HCT116 (cell line): ENCODE data around the gene PLAC9. TPM values are rescaled to one million over a fixed set of nuclear protein-coding genes. Genes with fewer than 3 reads are reported as not detected.

Source experiments
- ATAC-seq: fragments of 200-7000 bp; cut with Tn5 transposase; 2 replicates; pipeline ENCODE4 v1.9.1; 2020; ENCODE audit warnings: mild to moderate bottlenecking, moderate library complexity
- BruUV-seq: library from RNA; stranded (reverse); fragments of 400-500 nt; replicated peaks from 2 replicates; lab custom pipeline; 2021; lab: Mats Ljungman, UMichigan
- CTCF ChIA-PET: fragments of 300-600 bp; sonication (Branson Sonifier 250); formaldehyde crosslinking; loops from one replicate; lab custom pipeline; 2021; ENCODE audit warnings: antibody characterized with exemption; lab: Charles Lee
- POLR2A ChIA-PET: fragments of 300-600, 350-600 bp; sonication (Branson Sonifier 250); formaldehyde crosslinking; loops from one replicate; lab custom pipeline; 2021; ENCODE audit warnings: antibody characterized with exemption; lab: Charles Lee
- RAD21 ChIA-PET, 2 experiments: fragments of 300-600 bp; sonication (Branson Sonifier 250); formaldehyde crosslinking; loops; one replicate each; lab custom pipeline; 2023; ENCODE audit warnings: low total read pairs in 2 of 2; ENCODE audit not compliant: uncharacterized antibody in 2 of 2, unreplicated experiment in 2 of 2, low non-redundant PET in 1 of 2; lab: Charles Lee
- DNase-seq: peaks from one replicate; pipeline ENCODE4 v3.0.0-alpha.2; 2010; ENCODE audit warnings: low read depth, low spot score
- H2AFZ ChIP-seq: fragments of 200-600 bp; shearing (Covaris generic), sonication (generic); 2 replicates; pipeline ENCODE4 v1.6.1; 2017; ENCODE audit warnings: low read depth, mixed run types, mixed read lengths, antibody characterized with exemption, low read length; ENCODE audit not compliant: poor library complexity, severe bottlenecking
- H3K27ac ChIP-seq: 2 replicates; pipeline ENCODE4 v1.5.1; 2012; ENCODE audit warnings: low read depth, low read length
- H3K27me3 ChIP-seq: fragments of 200-600 bp; sonication (generic); 2 replicates; pipeline ENCODE4 v1.6.1; 2016; ENCODE audit warnings: mixed run types, low read length, mixed read lengths; ENCODE audit not compliant: insufficient read depth
- H3K36me3 ChIP-seq, 2 experiments: fragments of 200-500 bp in 1 of 2; fragments of 200-600 bp in 1 of 2; sonication (Bioruptor generic) in 1 of 2; sonication (generic) in 1 of 2; 2 replicates each; pipeline versions ENCODE4 v1.5.1 to v1.6.1; 2014 to 2016; ENCODE audit warnings: low read length in 2 of 2, inconsistent platforms in 1 of 2, mixed read lengths in 1 of 2, mixed run types in 1 of 2; ENCODE audit not compliant: insufficient read depth in 2 of 2, control insufficient read depth in 1 of 2
- H3K4me1 ChIP-seq, 2 experiments: fragments of 200-600 bp in 1 of 2; sonication (generic) in 1 of 2; 2 replicates each; pipeline versions ENCODE4 v1.5.1 to v1.6.1; 2012 to 2017; ENCODE audit warnings: low read length in 2 of 2, inconsistent platforms in 1 of 2, mild to moderate bottlenecking in 1 of 2, mixed read lengths in 1 of 2, mixed run types in 1 of 2, moderate library complexity in 1 of 2; ENCODE audit not compliant: insufficient read depth in 2 of 2, control insufficient read depth in 1 of 2
- H3K4me2 ChIP-seq: fragments of 200-600 bp; sonication (generic); 2 replicates; pipeline ENCODE4 v1.6.1; 2017; ENCODE audit warnings: mixed run types, low read length, mixed read lengths
- H3K4me3 ChIP-seq, 2 experiments: fragments of 200-600 bp in 1 of 2; sonication (generic) in 1 of 2; replicated peaks in 1 of 2; 2 replicates each; pipeline ENCODE4 v1.5.1; 2011 to 2016; ENCODE audit warnings: low read length in 2 of 2, control low read depth in 1 of 2, low read depth in 1 of 2, mild to moderate bottlenecking in 1 of 2, mixed read lengths in 1 of 2, mixed run types in 1 of 2
- H3K79me2 ChIP-seq: fragments of 200-600 bp; sonication (generic); 2 replicates; pipeline ENCODE4 v1.6.1; 2017; ENCODE audit warnings: mild to moderate bottlenecking, mixed run types, low read length, moderate library complexity, mixed read lengths; ENCODE audit not compliant: insufficient read depth
- H3K9ac ChIP-seq: fragments of 200-600 bp; sonication (generic); 2 replicates; pipeline ENCODE4 v1.6.1; 2016; ENCODE audit warnings: low read length, mixed read lengths
- H3K9me2 ChIP-seq: fragments of 200-600 bp; sonication (generic), shearing (Covaris generic); 2 replicates; pipeline ENCODE4 v1.6.1; 2017; ENCODE audit warnings: mixed run types, mild to moderate bottlenecking, moderate library complexity; ENCODE audit not compliant: insufficient read depth
- H3K9me3 ChIP-seq, 2 experiments: fragments of 200-500 bp in 1 of 2; fragments of 200-600 bp in 1 of 2; sonication (Bioruptor generic) in 1 of 2; sonication (generic) in 1 of 2; 2 replicates each; pipeline ENCODE4 v1.6.1; 2014 to 2017; ENCODE audit warnings: low read length in 2 of 2, mixed read lengths in 2 of 2, inconsistent platforms in 1 of 2, low read depth in 1 of 2, mild to moderate bottlenecking in 1 of 2, mixed run types in 1 of 2, moderate library complexity in 1 of 2; ENCODE audit not compliant: control insufficient read depth in 1 of 2, insufficient read depth in 1 of 2
- H4K20me1 ChIP-seq: fragments of 200-600 bp; sonication (generic), shearing (Covaris generic); 2 replicates; pipeline ENCODE4 v1.6.1; 2017; ENCODE audit warnings: mixed run types, mild to moderate bottlenecking, moderate library complexity; ENCODE audit not compliant: insufficient read depth
- CBX3 ChIP-seq: IDR thresholded peaks from 2 replicates; pipeline ENCODE4 v1.6.1; 2012; ENCODE audit warnings: low read depth
- CTCF ChIP-seq, 3 experiments: fragments of 200-600 bp in 1 of 3; sonication (generic) in 1 of 3; IDR thresholded peaks in 2 of 3; conservative IDR thresholded peaks in 1 of 3; 2 replicates each; pipeline ENCODE4 v1.5.1; 2012 to 2017; ENCODE audit warnings: low read depth in 2 of 3, low read length in 2 of 3, antibody characterized with exemption in 1 of 3, borderline replicate concordance in 1 of 3, control low read depth in 1 of 3, mild to moderate bottlenecking in 1 of 3, mixed read lengths in 1 of 3, mixed run types in 1 of 3, moderate library complexity in 1 of 3; ENCODE audit not compliant: insufficient read depth in 1 of 3
- JUND ChIP-seq: IDR thresholded peaks from 2 replicates; pipeline ENCODE4 v1.6.1; 2012
- POLR2A ChIP-seq: IDR thresholded peaks from 2 replicates; pipeline ENCODE4 v1.7.0; 2011; ENCODE audit warnings: borderline replicate concordance; ENCODE audit not compliant: insufficient read depth, insufficient read length; ENCODE audit errors: extremely low read depth
- POLR2AphosphoS5 ChIP-seq: IDR thresholded peaks from 2 replicates; pipeline ENCODE4 v1.6.1; 2011; ENCODE audit warnings: mild to moderate bottlenecking, low read depth, low read length, moderate library complexity
- RAD21 ChIP-seq: IDR thresholded peaks from 2 replicates; pipeline ENCODE4 v1.6.1; 2012; ENCODE audit warnings: low read depth, mild to moderate bottlenecking
- TCF7L2 ChIP-seq: IDR thresholded peaks from 2 replicates; pipeline ENCODE4 v1.7.0; 2011; ENCODE audit warnings: borderline replicate concordance, inconsistent platforms; ENCODE audit not compliant: insufficient read depth, insufficient read length; ENCODE audit errors: extremely low read depth
- YY1 ChIP-seq: IDR thresholded peaks from 2 replicates; pipeline ENCODE4 v1.6.1; 2011; ENCODE audit warnings: low read length, low read depth, moderate library complexity, mild to moderate bottlenecking; ENCODE audit not compliant: insufficient replicate concordance; ENCODE audit errors: extremely low read depth
- ZNF274 ChIP-seq: fragments of 200-500 bp; sonication (Bioruptor generic); IDR thresholded peaks from 2 replicates; pipeline ENCODE4 v1.6.1; 2014; ENCODE audit warnings: mild to moderate bottlenecking, low read depth, low read length, inconsistent platforms
- intact Hi-C: fragments of 100-400 bp; cut with micrococcal nuclease; formaldehyde crosslinking; loops from 2 replicates; pipeline ENCODE4 v1.10.0; 2022
- total RNA-seq: library from RNA; stranded (reverse); gene quantifications from one replicate; pipeline ENCODE4 v1.2.1, GENCODE V29; 2021; ENCODE audit not compliant: unreplicated experiment
- TF ChIP-seq, protein P1 (sequence below): IDR thresholded peaks from 2 replicates; pipeline ENCODE4 v1.6.1; 2011; ENCODE audit warnings: mild to moderate bottlenecking, low read length, moderate library complexity; ENCODE audit not compliant: insufficient replicate concordance; ENCODE audit errors: extremely low read depth
- TF ChIP-seq, protein P2 (sequence below): IDR thresholded peaks from 2 replicates; pipeline ENCODE4 v1.6.1; 2012; ENCODE audit warnings: low read depth

The PLAC9 gene
- total RNA-seq, 1 experiment from 2014 or later = not detected

GRCh38 chr10:80149123-80149522, 16.6 kb downstream of the PLAC9 start:
- BruUV-seq = no TSS peak
- RAD21 ChIA-PET = no interaction called here
- peaks cover 0 to 48% of the 10 kb centered on the region in 2 experiments; a peak in 2 of 4 replicates for H3K36me3 ChIP-seq
- no peaks in the 10 kb centered on the region for H3K27me3 ChIP-seq
- no peak overlapping the region for H3K4me2 ChIP-seq
- H3K4me1 ChIP-seq = peaks cover 9 to 35% of the 10 kb centered on the region in 2 experiments; a peak in 3 of 4 replicates
- CTCF ChIA-PET = interaction anchor here (1.2 kb wide), 1 partner anchor 73 kb away, joined by 3 read pairs; no protein-coding TSS in a partner anchor
- no peaks in the 10 kb centered on the region for H3K9me3 ChIP-seq
- H3K9me2 ChIP-seq = no peaks in the 10 kb centered on the region
- no peak overlapping the region for H3K27ac ChIP-seq
- DNase-seq (no peak), ATAC-seq (no peak)
- H3K4me3 ChIP-seq = no peak overlapping the region
- POLR2A ChIA-PET = no interaction called here
- intact Hi-C loops = no loop called here
- no peaks in the 10 kb centered on the region for H4K20me1 ChIP-seq
- no peaks in the 10 kb centered on the region for H3K79me2 ChIP-seq
- no peak overlapping the region for H3K9ac ChIP-seq
- TF ChIP-seq, protein P1, sequence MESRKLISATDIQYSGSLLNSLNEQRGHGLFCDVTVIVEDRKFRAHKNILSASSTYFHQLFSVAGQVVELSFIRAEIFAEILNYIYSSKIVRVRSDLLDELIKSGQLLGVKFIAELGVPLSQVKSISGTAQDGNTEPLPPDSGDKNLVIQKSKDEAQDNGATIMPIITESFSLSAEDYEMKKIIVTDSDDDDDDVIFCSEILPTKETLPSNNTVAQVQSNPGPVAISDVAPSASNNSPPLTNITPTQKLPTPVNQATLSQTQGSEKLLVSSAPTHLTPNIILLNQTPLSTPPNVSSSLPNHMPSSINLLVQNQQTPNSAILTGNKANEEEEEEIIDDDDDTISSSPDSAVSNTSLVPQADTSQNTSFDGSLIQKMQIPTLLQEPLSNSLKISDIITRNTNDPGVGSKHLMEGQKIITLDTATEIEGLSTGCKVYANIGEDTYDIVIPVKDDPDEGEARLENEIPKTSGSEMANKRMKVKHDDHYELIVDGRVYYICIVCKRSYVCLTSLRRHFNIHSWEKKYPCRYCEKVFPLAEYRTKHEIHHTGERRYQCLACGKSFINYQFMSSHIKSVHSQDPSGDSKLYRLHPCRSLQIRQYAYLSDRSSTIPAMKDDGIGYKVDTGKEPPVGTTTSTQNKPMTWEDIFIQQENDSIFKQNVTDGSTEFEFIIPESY = no peak
- TF ChIP-seq POLR2AphosphoS5 (no peak), CBX3 (0 out of 2 replicates have a peak, but pooled peaks have one; percentile 7)
- TF ChIP-seq, all 23 proteins: peak for 1
- no peak overlapping the region for H2AFZ ChIP-seq

DNA sequence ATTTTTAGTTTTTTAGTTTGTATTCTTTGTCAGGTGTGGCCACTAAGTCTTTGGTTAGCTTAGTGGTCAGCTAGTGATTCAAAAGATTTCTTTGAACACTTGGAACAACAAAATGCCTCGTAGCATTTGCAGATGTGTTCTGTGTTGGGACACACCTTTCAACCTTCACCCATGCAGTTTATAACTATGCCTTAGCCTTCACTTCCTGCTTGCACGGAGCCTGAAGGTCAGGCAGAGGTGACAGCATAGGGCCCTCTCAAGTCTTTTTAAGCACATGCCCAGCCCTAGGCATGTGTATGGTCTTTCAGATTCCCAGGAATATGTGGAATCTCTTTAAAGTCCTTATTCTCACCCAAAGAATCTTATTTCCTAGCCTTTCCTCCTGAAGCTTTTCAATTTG, 17.6 kb downstream of the PLAC9 start:
- CTCF ChIA-PET = no interaction called here
- Histone ChIP-seq H3K36me3 (peaks cover 3 to 59% of the 10 kb centered on the region in 2 experiments; a peak in 2 of 4 replicates), H3K9me2 (no peaks in the 10 kb centered on the region), H3K27ac (no peak overlapping the region), H3K4me2 (no peak overlapping the region), H3K4me1 (peaks cover under 1 to 24% of the 10 kb centered on the region in 2 experiments; a peak in 3 of 4 replicates), H3K4me3 (no peak overlapping the region), H4K20me1 (no peaks in the 10 kb centered on the region), H3K27me3 (no peaks in the 10 kb centered on the region), H2AFZ (no peak overlapping the region), H3K9ac (no peak overlapping the region), H3K79me2 (no peaks in the 10 kb centered on the region), H3K9me3 (no peaks in the 10 kb centered on the region)
- ATAC-seq (no peak), DNase-seq (no peak)
- RAD21 ChIA-PET = no interaction called here
- intact Hi-C loops = no loop called here
- no TSS peak for BruUV-seq
- POLR2A ChIA-PET = no interaction called here
- TF ChIP-seq RAD21 = no peak
- no peak for TF ChIP-seq ZNF274
- TF ChIP-seq, protein P2, sequence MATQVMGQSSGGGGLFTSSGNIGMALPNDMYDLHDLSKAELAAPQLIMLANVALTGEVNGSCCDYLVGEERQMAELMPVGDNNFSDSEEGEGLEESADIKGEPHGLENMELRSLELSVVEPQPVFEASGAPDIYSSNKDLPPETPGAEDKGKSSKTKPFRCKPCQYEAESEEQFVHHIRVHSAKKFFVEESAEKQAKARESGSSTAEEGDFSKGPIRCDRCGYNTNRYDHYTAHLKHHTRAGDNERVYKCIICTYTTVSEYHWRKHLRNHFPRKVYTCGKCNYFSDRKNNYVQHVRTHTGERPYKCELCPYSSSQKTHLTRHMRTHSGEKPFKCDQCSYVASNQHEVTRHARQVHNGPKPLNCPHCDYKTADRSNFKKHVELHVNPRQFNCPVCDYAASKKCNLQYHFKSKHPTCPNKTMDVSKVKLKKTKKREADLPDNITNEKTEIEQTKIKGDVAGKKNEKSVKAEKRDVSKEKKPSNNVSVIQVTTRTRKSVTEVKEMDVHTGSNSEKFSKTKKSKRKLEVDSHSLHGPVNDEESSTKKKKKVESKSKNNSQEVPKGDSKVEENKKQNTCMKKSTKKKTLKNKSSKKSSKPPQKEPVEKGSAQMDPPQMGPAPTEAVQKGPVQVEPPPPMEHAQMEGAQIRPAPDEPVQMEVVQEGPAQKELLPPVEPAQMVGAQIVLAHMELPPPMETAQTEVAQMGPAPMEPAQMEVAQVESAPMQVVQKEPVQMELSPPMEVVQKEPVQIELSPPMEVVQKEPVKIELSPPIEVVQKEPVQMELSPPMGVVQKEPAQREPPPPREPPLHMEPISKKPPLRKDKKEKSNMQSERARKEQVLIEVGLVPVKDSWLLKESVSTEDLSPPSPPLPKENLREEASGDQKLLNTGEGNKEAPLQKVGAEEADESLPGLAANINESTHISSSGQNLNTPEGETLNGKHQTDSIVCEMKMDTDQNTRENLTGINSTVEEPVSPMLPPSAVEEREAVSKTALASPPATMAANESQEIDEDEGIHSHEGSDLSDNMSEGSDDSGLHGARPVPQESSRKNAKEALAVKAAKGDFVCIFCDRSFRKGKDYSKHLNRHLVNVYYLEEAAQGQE = no peak
- no peak for TF ChIP-seq CTCF (IDR thresholded peaks at IDR 0.05 in 2 of 3, conservative IDR thresholded peaks at IDR 0.05 in 1 of 3; ENCODE audit: borderline replicate concordance in 1 of 3, insufficient read depth in 1 of 3, low read depth in 2 of 3, low read length in 2 of 3)
- TF ChIP-seq JUND = no peak
- no peak for TF ChIP-seq TCF7L2
- no peak for TF ChIP-seq CBX3
- TF ChIP-seq POLR2A = no peak
- TF ChIP-seq YY1 = no peak
